ENCODE data around the gene DDIT4.

DDIT4 gene

DNA sequence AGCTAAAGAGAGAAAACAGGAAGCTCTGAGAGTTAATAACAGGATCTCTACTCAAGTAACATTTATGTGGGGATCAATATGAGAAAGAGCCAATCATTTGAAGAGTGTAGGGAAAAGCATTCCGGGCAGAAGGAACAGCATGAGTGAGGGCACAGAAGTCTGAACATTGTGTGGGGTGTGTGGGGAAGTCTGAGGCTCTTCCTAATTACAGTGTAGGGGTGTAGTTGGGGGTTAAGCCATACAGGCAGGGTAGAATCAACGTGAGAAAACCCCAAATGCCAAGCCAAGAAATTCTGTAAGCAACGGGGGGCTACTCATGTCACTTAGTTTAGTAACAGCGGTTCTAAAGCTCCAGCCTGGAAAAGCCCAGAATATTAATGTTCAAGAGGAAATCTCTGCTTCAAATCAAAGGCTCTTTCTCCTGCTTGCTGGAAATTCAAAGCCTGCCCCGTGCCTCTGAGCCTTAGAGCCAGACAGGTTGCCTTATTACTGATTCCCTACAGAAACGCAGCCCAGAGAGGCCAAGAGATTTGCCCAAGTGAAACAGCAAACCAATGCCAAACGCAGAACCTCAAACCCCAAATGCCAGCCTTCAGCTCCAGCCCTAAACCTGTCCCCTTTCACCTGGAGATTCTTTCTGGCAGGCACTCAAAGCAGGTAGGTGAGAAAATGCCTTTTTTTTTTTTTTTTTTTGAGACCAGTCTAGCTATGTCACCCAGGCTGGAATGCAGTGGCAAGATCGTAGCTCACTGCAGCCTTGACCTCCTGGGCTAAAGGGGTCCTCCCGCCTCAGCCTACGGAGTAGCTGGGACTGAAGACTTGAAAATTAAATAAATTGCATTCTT, 44.9 kb downstream of the DDIT4 start:
- no peak for DNase-seq (ENCODE audit: low spot score)

DNA sequence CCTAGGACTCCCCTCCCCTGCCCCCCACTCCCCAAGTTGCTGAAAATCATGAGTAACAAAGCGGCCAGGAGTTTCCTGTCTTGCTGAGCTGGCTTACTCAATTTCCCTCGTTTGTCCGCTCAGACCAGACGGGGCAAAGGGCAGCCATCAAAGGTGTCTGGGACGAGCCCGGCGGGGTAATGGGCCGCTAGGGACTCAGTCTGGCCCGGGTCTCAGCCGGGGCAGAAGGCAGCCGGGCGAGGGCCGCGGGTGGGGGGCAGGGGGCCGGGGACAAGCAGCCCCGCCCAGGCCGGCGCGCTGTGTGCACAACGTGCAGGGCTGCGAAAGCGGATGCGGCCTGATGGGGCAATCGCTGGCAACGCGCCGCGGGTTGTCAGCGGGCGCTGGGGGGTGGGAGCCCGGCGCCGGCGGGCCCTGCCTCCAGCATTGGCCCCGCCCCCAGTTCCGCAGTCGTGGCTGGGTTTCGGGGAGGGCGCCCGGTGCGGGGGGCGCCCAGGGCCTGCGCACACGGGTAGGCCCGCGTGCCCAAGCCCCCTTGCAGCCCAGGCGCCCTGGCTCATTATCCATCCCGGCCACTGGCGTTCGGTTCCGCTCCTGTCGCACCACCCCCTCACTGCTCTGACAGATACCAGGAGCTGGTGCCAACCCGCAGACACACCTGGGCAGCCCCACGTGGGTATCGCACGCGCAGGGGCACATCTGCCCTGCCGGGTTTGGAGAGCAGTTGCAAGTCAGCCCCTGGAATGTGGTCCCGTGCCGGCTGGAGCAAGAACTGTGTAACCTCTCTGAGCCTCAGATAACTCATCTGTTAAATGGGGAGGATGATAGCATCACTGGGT, 45.9 kb downstream of the DDIT4 start:
- peak; percentile 85 for DNase-seq (ENCODE audit: low spot score)

DNA sequence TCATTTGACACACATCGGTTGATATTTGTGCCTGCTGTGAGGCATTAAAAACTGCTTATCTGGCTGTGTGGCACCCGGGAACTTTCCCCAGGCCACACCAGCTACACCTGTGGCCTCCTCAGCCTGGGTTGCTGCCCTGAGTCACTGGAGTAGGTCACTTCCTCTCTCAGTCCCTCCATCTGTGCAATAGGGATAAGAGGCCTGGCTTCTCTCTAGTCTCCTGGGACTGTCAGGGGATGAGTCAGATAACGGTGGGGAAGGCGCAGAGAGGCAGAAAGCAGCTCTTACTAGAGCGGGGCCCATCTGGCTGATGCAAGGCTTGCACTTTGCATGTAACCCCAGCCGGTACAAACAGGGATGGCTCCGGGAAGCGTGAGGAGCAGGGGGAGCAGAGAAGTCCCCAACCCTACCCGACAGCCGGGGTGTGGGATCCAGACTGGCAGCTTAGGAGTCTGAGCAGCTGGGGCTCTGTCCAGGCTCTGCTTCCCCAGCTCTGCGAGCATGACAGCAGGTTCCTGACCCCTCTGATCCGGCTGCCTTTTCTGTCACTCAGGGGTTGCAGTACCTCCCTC, 47.0 kb downstream of the DDIT4 start:
- DNase-seq (ENCODE audit: low spot score): peak; percentile 96

DNA sequence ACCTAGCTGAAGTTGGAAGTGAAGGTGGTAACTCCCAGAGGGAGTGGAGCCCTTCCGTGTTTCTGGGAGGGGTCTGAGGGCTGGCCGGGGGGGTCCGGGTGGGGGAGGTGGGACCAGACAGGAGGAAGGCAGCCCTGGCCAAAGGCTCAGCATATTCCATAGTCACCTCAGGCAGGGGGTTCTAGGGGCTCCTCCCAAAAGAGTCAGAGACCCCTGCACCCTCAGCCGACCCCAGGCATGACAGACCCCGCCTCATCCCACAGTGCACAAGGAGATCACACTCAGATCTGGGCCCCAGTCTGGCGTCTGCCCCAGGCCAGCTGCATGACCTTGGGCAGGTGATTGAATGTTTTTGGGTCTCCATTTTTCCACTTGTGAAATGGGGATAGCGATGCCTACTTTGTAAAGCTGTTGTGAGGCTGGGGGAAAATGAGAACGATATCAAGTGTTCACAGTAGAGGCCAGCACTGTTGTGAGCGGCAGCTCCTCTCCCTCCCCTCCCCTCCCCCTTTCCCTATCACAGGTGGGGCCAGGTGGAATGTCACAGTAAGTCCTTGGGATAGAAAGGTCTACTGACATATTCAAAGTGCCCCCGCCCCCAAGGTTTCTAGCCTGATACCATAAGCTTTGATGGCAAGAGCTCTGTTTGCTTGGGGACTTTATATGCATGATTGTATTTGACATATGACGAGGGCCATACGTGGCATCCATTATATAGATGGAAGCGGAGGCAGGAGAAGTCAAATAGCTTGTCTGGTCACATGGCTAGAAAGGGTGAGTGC, 47.7 kb downstream of the DDIT4 start:
- no peak for DNase-seq (ENCODE audit: low spot score)

DNA sequence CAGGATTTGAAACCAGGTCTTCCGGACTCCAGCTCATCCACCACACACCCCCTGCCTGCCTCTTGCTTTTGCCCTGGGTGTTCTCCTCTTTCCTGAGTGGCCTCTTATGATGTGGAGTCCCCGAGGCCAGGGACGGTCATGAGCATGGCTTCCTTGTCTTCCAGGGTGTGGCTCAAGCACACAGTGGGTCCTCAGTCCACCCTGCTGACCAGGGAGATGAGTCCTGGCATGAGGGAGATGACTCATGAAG, 48.2 kb downstream of the DDIT4 start:
- peak; percentile 32 for DNase-seq (ENCODE audit: low spot score)

DNA sequence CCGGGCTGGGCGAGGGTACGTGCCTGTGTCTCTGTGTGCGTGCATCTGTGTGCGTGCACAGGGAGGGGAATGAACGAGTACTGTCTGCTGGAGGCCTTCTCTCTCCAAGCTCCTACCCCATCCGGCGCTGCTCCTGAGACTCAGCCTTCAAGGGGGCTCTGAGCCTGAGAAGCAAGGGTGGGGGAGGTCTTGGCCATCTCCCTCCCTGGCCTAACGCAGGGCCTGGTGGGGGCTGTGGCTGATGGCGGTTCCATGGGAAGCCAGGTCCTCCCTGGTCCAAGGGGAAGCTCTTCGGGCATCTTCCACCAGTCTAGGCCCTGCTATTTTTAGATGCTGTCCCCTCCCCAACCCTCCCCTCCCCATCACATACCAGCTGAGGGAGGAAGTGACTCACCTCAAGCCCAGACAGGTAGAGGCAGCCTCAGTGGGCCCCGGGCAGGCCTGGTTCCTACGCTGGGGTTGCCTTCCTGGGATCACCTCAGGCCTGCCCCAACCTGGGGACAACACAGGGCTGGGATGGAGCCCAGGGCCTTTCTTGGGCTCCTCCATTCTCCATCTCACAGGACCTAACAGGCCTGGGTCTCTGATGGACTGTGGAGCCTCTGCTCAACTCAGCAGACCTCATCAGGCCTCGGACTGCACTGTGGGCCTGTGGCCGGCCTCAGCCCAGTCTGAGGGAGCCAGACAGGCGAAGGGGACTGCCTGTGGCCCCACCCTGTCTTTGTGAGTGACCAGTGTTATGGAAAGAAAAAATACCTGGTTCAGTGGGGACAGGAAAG, 48.7 kb downstream of the DDIT4 start:
- peak; percentile 61 for DNase-seq (ENCODE audit: low spot score)

DNA sequence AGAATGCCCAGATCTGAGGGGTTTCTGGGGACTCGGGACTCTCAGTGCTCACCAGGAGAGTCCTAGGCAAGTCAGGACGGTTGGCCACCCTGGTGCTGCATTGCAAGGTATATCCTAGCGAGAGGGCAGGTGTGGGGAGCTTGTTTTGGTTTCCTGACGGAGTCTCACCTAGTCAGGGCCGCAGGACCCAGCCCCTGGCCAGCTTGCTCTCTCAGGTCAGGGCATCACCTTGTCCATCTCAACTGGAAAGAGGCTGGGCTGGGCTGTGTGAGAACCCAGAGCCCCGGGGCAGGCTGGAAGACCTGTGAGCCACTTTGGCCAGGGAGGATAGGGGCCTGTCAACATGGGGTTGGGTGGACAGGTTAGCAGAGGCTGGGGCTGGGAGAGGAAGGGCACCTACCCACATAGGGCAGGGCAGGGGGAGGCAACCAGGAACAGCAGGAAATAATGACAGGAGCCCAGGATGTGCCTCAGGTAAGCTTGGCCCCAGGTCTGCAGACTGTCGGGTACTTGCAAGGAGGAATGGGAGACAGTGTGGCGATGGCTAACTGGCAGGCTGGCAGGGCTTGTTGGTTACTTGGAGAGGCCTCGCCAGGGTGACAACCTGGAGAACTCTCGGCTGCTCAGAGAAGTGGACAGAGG, 49.5 kb downstream of the DDIT4 start:
- no peak for DNase-seq (ENCODE audit: low spot score)

DNA sequence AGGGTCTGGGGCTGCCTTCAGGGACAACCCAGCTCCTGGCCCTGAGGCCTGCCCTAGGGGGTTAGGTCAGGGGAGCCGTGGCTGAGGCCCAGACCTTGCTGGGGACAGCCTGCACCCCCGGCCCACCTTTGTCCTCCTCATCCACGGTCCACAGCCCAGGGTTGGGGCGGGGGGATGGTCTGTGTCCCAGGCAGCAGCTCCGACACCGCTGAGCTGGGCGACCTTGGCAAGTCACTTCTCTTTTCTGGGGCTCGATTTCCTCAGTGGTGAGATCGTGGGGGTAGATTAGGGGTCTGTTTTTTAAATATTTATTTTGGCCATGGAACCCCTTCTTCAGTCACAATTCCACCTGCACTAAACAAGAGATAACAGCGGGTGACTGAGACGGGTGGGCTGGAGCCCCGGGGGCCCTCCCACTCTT, 50.1 kb downstream of the DDIT4 start:
- DNase-seq (ENCODE audit: low spot score): no peak
